Measurements from ENCODE around the gene SULT1A2.
"Not testable (repeated sequence)": the region's sequence is repeated elsewhere in the genome, so short reads cannot be mapped to it uniquely, and the experiment has no call there.

DNA sequence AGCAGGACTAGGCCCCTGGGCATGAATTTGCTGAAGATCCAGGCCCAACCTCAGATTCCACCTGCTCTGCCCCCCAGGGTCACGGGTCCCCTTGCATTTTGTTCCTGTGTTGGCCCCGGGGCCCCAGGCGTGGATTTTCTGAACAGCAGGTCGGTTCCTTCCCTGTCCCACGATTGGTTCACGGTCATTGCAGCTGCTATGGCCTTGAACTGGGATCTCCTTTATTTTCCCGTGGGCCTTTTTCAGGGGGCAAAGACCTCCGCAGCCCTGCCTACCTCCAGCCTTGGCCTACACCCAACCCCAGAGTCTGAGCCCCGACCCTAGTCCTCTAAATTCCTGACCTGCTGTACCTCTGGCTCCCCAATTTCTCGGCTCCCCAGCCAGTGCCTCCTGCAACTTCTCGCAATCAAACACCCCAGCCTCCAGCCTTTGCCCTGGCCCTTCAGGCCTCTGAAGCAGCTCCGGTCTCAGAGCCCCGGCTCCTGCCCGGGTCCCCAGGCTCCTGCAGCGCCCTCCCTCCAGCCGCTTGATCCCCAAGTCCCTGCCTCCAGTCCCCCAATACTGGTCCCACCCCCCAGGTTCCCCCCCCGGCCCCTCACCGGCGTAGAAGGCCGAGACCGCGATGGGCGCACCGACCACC, 25.8 kb upstream of the SULT1A2 start:
- TF ChIP-seq, protein P1, sequence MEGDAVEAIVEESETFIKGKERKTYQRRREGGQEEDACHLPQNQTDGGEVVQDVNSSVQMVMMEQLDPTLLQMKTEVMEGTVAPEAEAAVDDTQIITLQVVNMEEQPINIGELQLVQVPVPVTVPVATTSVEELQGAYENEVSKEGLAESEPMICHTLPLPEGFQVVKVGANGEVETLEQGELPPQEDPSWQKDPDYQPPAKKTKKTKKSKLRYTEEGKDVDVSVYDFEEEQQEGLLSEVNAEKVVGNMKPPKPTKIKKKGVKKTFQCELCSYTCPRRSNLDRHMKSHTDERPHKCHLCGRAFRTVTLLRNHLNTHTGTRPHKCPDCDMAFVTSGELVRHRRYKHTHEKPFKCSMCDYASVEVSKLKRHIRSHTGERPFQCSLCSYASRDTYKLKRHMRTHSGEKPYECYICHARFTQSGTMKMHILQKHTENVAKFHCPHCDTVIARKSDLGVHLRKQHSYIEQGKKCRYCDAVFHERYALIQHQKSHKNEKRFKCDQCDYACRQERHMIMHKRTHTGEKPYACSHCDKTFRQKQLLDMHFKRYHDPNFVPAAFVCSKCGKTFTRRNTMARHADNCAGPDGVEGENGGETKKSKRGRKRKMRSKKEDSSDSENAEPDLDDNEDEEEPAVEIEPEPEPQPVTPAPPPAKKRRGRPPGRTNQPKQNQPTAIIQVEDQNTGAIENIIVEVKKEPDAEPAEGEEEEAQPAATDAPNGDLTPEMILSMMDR (IDR thresholded peaks at IDR 0.05): not testable (repeated sequence)
- not testable (repeated sequence) for TF ChIP-seq POLR2A (IDR thresholded peaks at IDR 0.05)

Measured in heart left ventricle (tissue), 13 donors.